ENCODE data around the gene FBXW2.

Gene FBXW2

GRCh38 chr9:120741701-120742100 lies 51.5 kb downstream of the FBXW2 start:
- no peak for DNase-seq (ENCODE audit: low read depth in 2 of 2)

- DNase-seq (ENCODE audit: low read depth in 2 of 2): no peak
These were observed 52.0 kb downstream of the FBXW2 start for GRCh38 chr9:120741191-120741590.

GRCh38 chr9:120740132-120740531 lies 53.1 kb downstream of the FBXW2 start:
- DNase-seq (ENCODE audit: low read depth in 2 of 2): no peak

- DNase-seq (ENCODE audit: low read depth in 2 of 2): no peak
These were observed 55.6 kb downstream of the FBXW2 start for GRCh38 chr9:120737416-120738165.

- no peak for DNase-seq (ENCODE audit: low read depth in 2 of 2)
These were observed 56.3 kb downstream of the FBXW2 start for GRCh38 chr9:120736881-120737280.

- DNase-seq (ENCODE audit: low read depth in 2 of 2): no peak
These were observed 57.6 kb downstream of the FBXW2 start for GRCh38 chr9:120735415-120736126.

- DNase-seq (ENCODE audit: low read depth in 2 of 2): no peak
These were observed 58.4 kb downstream of the FBXW2 start for GRCh38 chr9:120734607-120735410.

- DNase-seq (ENCODE audit: low read depth in 2 of 2): no peak
These were observed 60.0 kb downstream of the FBXW2 start for GRCh38 chr9:120733190-120733589.

GRCh38 chr9:120730654-120731514 lies 62.3 kb downstream of the FBXW2 start:
- no peak for DNase-seq (ENCODE audit: low read depth in 2 of 2)

GRCh38 chr9:120729791-120730241 lies 63.4 kb downstream of the FBXW2 start:
- DNase-seq (ENCODE audit: low read depth in 2 of 2): no peak

- DNase-seq (ENCODE audit: low read depth in 2 of 2): no peak
These were observed 66.7 kb downstream of the FBXW2 start for GRCh38 chr9:120726484-120726883.

- no peak for DNase-seq (ENCODE audit: low read depth in 2 of 2)
These were observed 67.3 kb downstream of the FBXW2 start for GRCh38 chr9:120725907-120726306.

- DNase-seq (ENCODE audit: low read depth in 2 of 2): no peak
These were observed 68.3 kb downstream of the FBXW2 start for GRCh38 chr9:120724757-120725400.

GRCh38 chr9:120723565-120723964 lies 69.7 kb downstream of the FBXW2 start:
- no peak for DNase-seq (ENCODE audit: low read depth in 2 of 2)

GRCh38 chr9:120720404-120720803 lies 72.8 kb downstream of the FBXW2 start:
- DNase-seq (ENCODE audit: low read depth in 2 of 2): no peak

- no peak for DNase-seq (ENCODE audit: low read depth in 2 of 2)
These were observed 74.9 kb downstream of the FBXW2 start for GRCh38 chr9:120718316-120718715.

- DNase-seq (ENCODE audit: low read depth in 2 of 2): no peak
These were observed 76.0 kb downstream of the FBXW2 start for GRCh38 chr9:120717176-120717575.

GRCh38 chr9:120716483-120716882 lies 76.7 kb downstream of the FBXW2 start:
- no peak for DNase-seq (ENCODE audit: low read depth in 2 of 2)

- no peak for DNase-seq (ENCODE audit: low read depth in 2 of 2)
These were observed 77.8 kb downstream of the FBXW2 start for GRCh38 chr9:120715389-120715924.

- DNase-seq (ENCODE audit: low read depth in 2 of 2): no peak
These were observed 78.3 kb downstream of the FBXW2 start for GRCh38 chr9:120714846-120715388.

Measured in activated CD4-positive, alpha-beta T cell treated with anti-CD3 and anti-CD28 coated beads for 24 hours (primary cell).